HEK293T (cell line): ENCODE measurements around the gene CD48.

ENCODE experiments used
- ARNT ChIP-seq: fragments of 450-650 bp; IDR thresholded peaks from 2 replicates; pipeline ENCODE4 v1.6.1; 2017; ENCODE audit warnings: mild to moderate bottlenecking
- FOXA1 ChIP-seq: fragments of 450-650 bp; IDR thresholded peaks from 2 replicates; pipeline ENCODE4 v1.6.1; 2016; ENCODE audit warnings: mild to moderate bottlenecking
- FOXM1 ChIP-seq: fragments of 450-650 bp; IDR thresholded peaks from 2 replicates; pipeline ENCODE4 v1.6.1; 2017; ENCODE audit warnings: mild to moderate bottlenecking, borderline replicate concordance
- HDGF ChIP-seq: fragments of 450-650 bp; IDR thresholded peaks from 2 replicates; pipeline ENCODE4 v1.6.1; 2017; ENCODE audit warnings: antibody characterized with exemption, borderline replicate concordance

DNA sequence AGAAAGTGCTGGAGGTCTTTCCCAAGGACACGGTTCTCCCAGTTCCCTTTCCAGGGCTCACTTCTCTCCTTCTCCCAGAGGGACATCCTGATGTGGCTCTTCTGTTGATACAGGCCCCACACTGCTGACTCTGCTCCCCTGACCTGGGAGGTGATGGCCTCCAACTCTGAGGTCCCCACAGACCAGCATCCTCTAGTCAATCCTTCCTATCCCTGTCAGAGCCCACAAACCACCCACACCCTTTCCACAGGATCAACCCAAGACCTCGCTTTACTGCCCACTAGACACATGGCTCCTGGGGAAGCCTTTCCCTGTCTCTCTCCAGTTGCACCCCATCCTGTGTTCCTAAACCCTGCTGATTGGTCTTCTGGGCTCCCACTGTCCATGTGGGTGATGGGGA, 39.0 kb upstream of the CD48 start:
- no peak for TF ChIP-seq ARNT
- no peak for TF ChIP-seq FOXM1
- no peak for TF ChIP-seq FOXA1
- no peak for TF ChIP-seq HDGF
